ENCODE measurements around the gene LGALS7B. TPM values are rescaled to one million over a fixed set of nuclear protein-coding genes. Genes with fewer than 3 reads are reported as not detected.

LGALS7B gene
- total RNA-seq, 2 experiments from 2014 or later = not detected

DNA sequence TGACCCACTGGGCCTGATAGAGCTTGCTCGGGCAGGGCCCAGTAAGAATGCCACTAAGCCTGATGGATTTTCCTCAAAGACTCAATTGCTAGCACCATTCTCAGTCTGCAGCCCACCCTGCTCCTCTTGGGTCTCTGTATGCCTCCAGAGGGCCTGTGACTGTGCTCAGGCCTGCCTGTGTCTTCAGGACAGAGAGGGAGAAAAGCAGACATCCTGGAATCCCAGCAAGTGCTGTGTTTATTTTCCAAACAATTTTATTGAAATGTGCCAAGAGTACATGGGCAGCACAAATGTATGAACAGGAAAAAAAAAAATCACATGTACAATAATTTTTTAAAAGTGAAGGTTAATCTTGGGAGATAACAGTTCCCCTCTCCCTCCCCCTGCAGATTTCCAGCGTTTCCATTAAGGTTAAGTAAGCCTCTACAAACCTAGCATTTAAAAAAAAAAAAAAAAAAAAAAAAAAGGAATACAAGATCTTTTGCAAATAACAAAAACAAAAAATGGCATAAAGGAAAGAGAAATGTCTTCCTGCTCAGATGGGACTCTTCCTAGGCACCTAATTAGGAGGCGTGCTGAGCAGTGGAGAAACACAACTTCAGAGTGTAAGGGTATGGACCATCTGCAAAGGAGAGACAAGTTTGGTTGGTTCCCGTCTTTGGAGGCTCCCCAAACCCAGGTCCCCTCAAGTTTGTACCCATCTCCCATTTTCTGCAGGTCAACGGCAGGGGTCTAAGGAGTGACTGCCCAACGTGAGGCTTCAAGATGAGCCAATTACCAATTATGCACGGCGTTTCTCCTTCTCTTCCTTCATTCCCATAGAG is 47.4 kb downstream of the LGALS7B start:
- ChIA-PET POLR2A (interaction anchor here (0.5 kb wide), 1 partner anchor 53 kb away, joined by 7 read pairs; no protein-coding TSS in a partner anchor), CTCF (interaction anchor here (1.0 kb wide), 1 partner anchor 93 kb away, joined by 3 read pairs; no protein-coding TSS in a partner anchor)

DNA sequence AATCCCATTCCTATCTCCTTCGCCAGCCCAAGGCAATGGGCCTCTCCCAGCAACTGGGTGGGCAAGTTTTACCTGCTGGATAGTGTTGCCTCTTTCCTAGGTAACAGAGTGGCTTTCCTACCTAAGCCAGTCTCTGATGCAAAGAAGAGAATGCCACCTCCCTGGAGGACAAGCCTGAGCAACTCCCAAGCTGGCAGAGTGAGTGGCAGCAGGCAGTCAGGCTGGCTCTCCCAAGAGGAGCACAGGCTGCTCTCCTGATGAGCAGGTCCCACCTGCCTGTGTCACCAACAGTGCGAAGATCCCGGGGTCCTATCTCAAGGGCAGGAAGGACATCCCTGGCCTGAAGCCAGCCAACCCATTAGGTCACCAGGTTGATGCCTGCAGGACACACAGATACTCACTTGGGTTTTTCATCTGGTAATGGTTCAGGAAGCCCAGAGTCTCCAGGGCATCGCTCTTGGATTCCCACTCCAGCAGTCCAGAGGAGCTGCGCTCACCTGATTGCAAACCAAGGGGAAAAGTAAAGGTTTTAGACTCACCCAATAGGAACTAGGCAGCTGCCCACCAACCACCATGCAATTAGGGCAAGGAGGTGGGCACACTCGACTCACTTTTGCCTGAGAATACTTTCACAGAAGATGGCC is 48.1 kb downstream of the LGALS7B start:
- CTCF ChIA-PET = interaction anchor here (0.6 kb wide), 1 partner anchor 151 kb away, joined by 3 read pairs; no protein-coding TSS in a partner anchor
- POLR2A ChIA-PET = interaction anchor here (0.8 kb wide), 1 partner anchor 9 kb away, joined by 4 read pairs; no protein-coding TSS in a partner anchor

- POLR2A ChIA-PET = interaction anchor here (0.8 to 1.3 kb wide), 3 partner anchors 9 to 31 kb away, joined by 4 to 5 read pairs (median 4); no protein-coding TSS in a partner anchor
- CTCF ChIA-PET = interaction anchor here (0.6 kb wide), 1 partner anchor 151 kb away, joined by 3 read pairs; no protein-coding TSS in a partner anchor
These were observed 48.7 kb downstream of the LGALS7B start for GRCh38 chr19:38837656-38838121.

- ChIA-PET POLR2A (interaction anchor here (0.8 to 1.3 kb wide), 3 partner anchors 8 to 31 kb away, joined by 4 to 5 read pairs (median 4); no protein-coding TSS in a partner anchor), CTCF (no interaction called here)
These were observed 49.4 kb downstream of the LGALS7B start for GRCh38 chr19:38838208-38838985.

DNA sequence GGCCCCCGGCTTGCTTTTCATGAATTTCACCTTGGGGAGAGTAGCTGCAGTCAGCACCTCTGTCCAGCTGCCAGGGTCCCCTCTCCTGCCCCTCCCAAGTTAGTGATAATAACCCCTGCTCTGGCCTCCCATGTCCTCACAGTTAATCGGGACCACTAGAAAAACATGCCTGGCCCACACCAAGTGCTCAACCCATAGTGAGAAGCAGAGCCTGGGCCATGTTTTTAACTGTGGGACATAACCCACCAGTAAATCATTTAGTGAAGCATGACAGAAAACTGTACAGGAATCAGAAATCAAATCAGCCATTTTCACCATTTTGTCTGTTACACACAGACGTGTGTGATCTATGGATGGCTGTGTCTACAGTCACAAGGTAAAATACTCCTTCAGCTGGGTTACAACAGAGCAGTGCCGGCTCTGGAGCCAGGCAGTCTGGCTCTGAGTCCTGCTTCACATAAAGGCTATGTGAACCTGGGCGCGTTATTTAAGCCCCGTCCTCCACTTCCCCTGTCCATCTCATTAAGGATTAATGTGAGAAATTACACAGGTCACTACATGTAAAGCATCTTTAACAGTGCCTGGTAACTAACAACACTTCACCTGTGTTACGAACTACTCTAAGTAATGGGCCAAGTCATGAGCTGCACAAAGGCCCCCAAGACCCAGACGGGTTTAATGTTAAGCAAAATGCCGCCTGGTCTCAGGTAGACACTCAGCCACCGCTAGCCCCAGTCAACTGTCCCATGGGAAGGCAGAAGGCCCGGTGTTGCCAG is 50.2 kb downstream of the LGALS7B start:
- CTCF ChIA-PET = interaction anchor here (1.0 kb wide), 1 partner anchor 49 kb away, joined by 3 read pairs; no protein-coding TSS in a partner anchor
- POLR2A ChIA-PET = interaction anchor here (1.3 kb wide), 1 partner anchor 10 kb away, joined by 5 read pairs; no protein-coding TSS in a partner anchor

DNA sequence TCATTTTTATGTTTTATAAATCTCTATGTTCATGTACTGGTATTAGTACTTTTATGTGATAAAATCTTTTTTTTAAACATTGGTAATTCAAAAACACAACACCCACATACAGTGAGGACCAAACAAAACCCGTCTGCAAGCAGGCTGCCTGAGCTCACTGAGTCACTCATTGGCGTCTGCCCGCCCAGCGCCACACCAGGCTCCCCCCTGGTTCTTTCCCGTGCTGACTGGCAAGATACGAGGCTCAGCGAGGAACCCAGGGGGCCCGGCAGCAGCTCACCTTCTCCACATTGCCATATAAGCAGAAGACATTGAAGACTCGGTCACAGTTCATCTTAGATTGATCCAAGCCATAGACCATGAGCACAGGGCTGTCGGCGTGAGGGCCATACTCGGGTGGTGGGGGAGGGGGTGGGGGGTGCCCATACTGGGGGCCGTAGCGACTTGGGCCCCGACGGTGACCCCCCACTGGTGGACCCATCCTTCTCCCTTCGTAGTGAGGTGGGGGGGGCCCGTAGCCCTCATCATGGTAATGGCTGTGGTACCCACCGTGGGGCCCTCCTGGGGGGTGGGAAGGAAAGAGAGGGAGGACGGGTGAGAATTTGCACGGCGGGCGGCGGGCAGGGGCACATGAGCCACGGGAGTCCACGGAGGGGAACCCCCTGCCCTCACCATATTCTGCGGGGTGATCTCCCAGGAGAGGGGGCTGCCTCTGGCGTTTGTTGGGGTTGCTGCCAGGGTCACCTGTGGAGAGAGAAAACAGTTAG is 51.0 kb downstream of the LGALS7B start:
- ChIA-PET CTCF (interaction anchor here (1.0 to 1.1 kb wide), 2 partner anchors 9 to 48 kb away, joined by 3 read pairs; no protein-coding TSS in a partner anchor), POLR2A (interaction anchor here (1.0 to 1.6 kb wide), 2 partner anchors 8 to 9 kb away, joined by 3 to 7 read pairs; partner anchors contain the start of gene HNRNPL)

- CTCF ChIA-PET = interaction anchor here (1.1 kb wide), 1 partner anchor 9 kb away, joined by 3 read pairs; no protein-coding TSS in a partner anchor
- POLR2A ChIA-PET = interaction anchor here (1.0 to 1.6 kb wide), 2 partner anchors 8 to 9 kb away, joined by 3 to 7 read pairs; partner anchors contain the start of gene HNRNPL
These were observed 51.6 kb downstream of the LGALS7B start for GRCh38 chr19:38840583-38840968.

Other genes with a start within 250 kb of the LGALS7B start
- 100 to 1,000 TPM; 159 to 165 TPM for gene MAP4K1, start 171.2 kb upstream of the LGALS7B start, total RNA-seq
- 100 to 1,000 TPM; 280 to 286 TPM for gene EIF3K, start 170.0 kb upstream of the LGALS7B start, total RNA-seq
- gene ACTN4, start 141.6 kb upstream of the LGALS7B start, total RNA-seq = 100 to 1,000 TPM; 292 to 301 TPM
- 1 to 10 TPM; 3.3 to 3.7 TPM for gene CAPN12, start 44.7 kb upstream of the LGALS7B start, total RNA-seq
- not detected for gene LGALS7, start 15.7 kb upstream of the LGALS7B start, total RNA-seq
- gene LGALS4, start 23.7 kb downstream of the LGALS7B start, total RNA-seq = under 1 TPM; 0.65 to 0.82 TPM
- 100 to 1,000 TPM; 108 to 124 TPM for gene ECH1, start 42.6 kb downstream of the LGALS7B start, total RNA-seq
- gene HNRNPL, start 60.8 kb downstream of the LGALS7B start, total RNA-seq = 100 to 1,000 TPM; 677 to 698 TPM
- gene RINL, start 89.1 kb downstream of the LGALS7B start, total RNA-seq = 10 to 100 TPM; 84.0 to 85.5 TPM
- 10 to 100 TPM; 28.3 to 30.4 TPM for gene SIRT2, start 110.4 kb downstream of the LGALS7B start, total RNA-seq
- gene NFKBIB, start 110.8 kb downstream of the LGALS7B start, total RNA-seq = 100 to 1,000 TPM in 1 of 2 experiments, 10 to 100 TPM in 1; 99.9 to 103 TPM
- gene CCER2, start 123.0 kb downstream of the LGALS7B start, total RNA-seq = under 1 TPM; 0.44 to 0.53 TPM
- 10 to 100 TPM; 41.7 to 47.3 TPM for gene SARS2, start 141.6 kb downstream of the LGALS7B start, total RNA-seq
- gene MRPS12, start 141.7 kb downstream of the LGALS7B start, total RNA-seq = 100 to 1,000 TPM; 113 to 121 TPM
- gene FBXO17, start 186.5 kb downstream of the LGALS7B start, total RNA-seq = not detected
- 1 to 10 TPM in 1 of 2 experiments, under 1 TPM in 1; 0.82 to 1.4 TPM for gene FBXO27, start 243.3 kb downstream of the LGALS7B start, total RNA-seq